GM21528 (cell line): ENCODE results near the gene FCHSD2.
"Not testable (repeated sequence)": the region's sequence is repeated elsewhere in the genome, so short reads cannot be mapped to it uniquely, and the experiment has no call there.

Source experiments
- ATAC-seq: cut with Tn5 transposase; IDR thresholded peaks from one replicate; pipeline ENCODE4 v1.9.1; 2021; ENCODE audit warnings: mild to moderate bottlenecking, moderate library complexity; ENCODE audit not compliant: unreplicated experiment, low FRiP score

Gene FCHSD2

DNA sequence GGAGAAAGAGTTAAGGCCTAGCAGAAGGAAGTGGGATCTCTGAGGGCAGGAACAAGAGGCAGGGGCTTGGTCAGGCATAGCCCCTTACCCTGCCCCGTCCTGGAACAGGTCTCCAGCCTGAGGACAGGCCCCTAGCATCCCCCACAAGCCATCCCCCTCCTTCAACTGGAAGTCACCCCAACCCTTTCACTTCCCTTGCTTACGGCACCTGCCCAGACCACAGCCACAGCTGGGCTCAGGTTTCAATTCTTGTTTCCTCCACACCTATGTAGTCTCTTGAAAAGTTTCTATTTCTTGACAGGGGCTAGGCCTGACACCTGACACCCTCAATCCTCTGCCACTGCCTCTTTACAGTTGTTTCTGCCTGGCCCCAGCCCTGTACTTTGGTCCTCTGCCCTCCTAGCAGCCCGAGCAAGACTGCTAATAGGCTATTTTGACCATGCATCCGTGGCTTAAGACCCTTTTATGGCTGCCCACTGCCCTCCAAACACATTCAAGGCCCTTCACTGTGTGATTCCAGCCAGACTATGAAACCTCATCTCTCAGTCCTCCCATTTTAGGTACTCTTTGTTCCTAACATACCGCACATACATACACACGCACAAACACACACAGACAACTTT, 10.9 kb upstream of the FCHSD2 start:
- peak; percentile 61 for ATAC-seq

DNA sequence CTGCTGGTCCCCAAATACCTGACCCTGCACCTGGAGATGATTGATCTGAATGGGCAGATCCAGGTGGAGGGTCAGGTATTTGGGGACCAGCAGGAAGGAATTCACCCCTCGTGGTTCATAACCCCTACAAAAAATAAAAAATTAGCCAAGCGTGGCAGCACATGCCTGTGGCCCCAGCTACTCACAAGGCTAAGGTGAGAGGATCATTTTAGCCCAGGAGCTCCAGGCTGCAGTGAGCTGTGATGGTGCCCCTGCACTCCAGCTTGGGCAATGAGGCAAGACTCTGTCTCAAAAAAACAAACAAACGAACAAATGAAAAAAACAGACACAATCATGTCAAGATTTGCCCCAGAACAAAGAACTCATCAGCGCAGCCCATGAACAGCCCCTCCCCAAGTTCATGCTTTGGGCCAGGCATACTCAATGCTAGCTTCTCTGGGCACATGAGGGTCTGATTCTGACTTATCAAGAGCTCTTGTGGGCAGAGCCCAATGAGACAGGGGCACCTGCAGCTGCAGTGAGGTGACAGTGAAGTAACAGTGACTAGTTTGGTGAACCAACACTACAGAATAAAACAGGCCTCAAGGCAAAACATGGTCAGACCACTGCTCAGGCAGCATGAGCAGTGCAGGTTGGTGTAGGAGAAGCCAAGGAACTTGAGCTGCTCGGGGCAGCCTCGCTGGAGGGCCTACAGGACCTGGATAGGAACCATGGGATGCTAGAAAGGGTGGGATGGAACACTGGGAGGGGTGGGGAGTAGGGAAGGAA, 10.2 kb upstream of the FCHSD2 start:
- peak; percentile 15 for ATAC-seq

GRCh38 chr11:73151416-73151815, 9.3 kb upstream of the FCHSD2 start:
- ATAC-seq: no peak

GRCh38 chr11:73149105-73149504, 7.0 kb upstream of the FCHSD2 start:
- no peak for ATAC-seq

GRCh38 chr11:73147771-73148681, 5.9 kb upstream of the FCHSD2 start:
- no peak for ATAC-seq

DNA sequence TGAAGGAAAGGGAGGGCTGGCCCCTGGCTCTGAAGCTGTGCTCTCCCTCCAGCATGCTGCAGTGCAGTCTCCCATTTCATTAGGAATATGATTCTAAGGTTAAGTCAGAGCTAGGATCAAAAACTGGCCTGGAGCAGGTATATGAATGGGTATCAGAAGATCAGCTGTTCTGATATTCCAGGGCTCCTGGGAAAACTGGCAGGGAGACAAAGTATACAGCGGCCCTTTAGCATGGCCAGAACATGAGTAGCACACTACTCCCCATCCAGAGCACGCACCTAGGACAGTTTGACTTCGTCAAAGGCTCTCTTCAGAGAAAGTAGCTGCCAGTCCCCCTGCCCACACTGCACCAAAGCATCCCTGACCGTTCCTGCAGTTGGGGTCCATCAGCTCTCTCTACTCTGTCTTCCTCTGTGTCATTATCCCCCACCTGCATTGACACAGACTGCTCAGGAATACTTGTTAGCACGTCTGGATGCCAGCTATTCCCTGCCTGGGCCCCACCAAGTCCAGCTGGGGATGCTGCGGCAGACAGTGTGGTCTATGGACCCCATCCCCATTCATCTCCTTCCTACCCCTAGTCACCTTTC, 4.0 kb upstream of the FCHSD2 start:
- no peak for ATAC-seq

DNA sequence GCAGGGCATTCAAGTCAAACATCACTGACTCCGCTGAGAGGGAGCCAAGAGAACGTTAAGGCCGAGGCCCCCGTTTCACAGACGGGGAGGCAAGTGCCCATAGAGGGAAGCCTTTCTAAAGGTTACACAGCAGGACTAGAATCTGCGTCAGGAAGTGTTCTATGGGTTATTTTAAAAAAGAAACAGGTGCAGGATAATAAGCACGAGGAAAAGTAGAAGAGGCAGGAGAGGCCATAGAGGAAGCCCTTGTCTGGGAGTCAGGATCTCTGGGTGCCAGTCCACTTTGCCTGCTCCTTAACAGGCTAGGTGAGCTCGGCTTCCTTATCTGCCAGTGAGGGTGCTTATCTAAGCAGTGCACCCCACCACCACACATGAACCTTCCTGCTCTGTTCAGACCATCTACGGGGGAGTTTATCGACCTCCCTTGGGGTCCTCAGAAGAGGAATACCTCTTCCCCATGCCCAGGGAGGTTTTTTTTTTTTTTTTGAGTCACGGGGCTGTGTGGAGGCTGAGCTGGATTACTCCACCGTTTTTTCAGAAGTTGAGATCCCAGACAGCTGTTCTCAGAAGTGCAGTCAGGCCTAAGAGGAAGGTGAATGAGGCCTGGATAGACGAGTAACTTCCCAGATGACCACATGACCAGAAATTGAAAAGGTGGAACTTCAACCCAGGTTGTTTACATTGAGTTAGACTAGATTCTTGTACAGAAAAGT, 1.2 kb upstream of the FCHSD2 start:
- ATAC-seq: no peak

DNA sequence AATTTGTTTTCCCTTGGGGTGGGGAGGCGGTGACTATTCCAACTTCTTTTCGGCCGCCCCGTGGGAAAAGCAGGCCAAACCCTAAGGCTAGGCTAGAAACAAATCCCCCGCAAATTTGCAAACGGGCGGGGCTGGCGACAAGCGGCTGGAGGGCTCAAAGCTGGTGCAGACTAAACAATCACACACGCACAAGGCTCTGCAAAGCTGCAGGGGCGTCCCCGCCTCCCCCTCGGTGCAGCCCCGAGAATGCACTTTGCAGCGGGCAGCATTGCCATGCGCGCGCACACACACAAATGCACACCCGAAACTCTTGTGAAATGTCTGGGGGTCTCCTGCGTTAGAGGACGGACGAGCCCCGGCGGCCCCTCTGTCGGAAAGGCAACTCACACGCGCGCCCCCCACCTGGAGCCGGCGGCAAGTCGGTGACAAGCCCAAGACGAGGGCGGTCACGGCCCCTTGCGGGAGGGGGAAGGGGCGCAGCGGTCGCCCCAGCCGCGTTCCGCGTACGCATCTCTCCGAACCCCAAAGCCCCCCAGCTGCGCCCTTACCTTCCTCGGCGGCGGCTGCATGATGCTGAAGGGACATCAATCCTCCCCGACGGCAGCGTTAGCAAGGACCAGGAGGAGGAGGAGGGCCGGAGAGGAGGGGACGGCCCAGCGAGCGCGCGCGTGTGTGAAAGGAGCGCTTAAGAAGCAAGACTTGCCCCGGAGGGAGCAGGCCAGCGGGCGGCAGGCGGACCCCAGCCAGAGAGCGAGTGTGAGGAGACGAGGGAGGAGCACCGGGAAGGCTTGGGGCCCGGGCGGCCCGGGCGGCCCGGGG, 600 bp downstream of the FCHSD2 start:
- peak; percentile 29 for ATAC-seq

DNA sequence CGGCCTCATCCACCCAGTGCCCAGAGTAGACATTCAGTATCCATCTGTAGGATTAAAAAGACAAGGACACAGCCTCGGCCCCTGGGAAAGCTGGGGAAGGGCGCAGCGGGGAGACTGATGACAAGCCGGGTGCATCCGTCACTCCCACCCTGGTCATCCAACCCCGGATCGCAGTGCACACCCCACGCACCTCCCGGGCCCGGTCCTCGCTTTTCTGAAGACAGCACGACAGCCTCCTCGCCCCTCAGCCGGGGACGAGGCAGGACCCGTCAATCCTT, 1.1 kb downstream of the FCHSD2 start:
- ATAC-seq: no peak

DNA sequence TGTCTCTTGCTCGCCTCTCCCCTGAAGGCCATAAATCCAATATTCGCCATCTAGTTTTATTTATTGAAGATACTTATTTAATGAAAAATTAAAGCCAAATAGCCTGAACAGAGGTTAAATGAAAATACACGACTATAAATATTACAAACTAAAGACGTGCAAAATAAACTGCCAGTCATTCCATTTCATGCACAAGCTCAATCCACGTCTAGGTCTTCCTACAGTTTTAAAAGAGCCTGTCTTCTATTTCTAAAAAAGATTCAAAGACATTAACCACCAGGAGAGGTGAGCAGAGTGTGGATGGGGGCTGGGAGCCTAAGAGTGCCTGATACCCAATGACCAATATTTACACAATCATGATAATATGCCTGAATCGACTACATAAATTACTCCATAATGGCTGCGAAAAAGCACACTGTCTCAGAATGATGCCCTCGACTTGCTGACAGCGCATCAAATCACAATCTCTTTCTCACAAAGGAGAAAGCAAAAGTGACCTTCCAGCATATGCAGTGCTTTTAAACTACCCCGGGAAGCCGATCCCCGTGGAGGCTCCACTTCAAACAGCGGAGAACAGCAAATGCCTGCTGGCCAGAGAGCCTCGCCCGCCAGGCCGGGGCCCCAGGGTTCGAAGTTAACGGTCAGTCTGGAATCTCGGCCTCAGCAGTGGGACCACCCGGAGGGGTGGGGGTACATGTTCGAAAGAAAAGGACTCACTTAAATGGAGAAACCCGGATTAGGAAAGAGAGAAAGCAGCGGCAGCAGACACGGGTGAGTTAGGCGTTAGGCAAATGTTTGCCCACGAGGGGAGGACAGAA, 1.7 kb downstream of the FCHSD2 start:
- ATAC-seq: no peak

DNA sequence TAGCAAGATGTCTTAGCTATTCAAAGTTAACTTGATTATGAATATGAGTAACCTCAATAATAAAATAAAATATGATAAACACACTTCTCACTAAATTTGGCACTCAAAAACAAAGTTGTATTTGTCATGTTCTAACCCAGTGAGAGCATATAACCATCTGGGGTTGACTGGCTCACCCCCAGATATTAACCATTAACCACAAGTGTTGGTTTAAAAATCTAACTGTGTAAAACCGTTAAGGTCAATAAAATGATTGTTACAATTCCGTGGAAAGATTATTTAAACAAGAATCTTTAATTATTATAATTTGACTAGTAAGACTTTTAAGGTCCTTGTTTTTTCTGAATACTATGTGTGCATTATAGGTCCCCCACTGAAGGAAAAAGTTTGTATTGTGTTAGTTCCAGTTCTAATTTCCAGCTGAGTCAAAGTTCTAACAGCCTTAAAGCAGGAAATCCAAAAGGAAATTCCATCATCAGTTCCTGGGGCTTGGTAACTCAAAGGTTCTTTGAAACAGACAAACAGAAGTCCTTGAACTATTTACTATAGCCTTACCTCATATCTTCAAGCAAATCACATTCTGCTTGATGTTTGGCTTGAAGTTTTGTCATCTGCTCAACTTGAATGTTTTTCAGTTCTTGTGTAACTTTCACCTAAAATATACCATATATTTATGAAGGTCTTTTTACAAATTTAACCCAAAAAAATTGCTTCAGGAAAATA, 2.5 kb downstream of the FCHSD2 start:
- ATAC-seq: no peak

GRCh38 chr11:73137944-73138274, 4.2 kb downstream of the FCHSD2 start:
- ATAC-seq: no peak

- no peak for ATAC-seq
Measured at GRCh38 chr11:73137262-73137943, 4.7 kb downstream of the FCHSD2 start.

- not testable (repeated sequence) for ATAC-seq
Measured at GRCh38 chr11:73136722-73137121, 5.4 kb downstream of the FCHSD2 start.

DNA sequence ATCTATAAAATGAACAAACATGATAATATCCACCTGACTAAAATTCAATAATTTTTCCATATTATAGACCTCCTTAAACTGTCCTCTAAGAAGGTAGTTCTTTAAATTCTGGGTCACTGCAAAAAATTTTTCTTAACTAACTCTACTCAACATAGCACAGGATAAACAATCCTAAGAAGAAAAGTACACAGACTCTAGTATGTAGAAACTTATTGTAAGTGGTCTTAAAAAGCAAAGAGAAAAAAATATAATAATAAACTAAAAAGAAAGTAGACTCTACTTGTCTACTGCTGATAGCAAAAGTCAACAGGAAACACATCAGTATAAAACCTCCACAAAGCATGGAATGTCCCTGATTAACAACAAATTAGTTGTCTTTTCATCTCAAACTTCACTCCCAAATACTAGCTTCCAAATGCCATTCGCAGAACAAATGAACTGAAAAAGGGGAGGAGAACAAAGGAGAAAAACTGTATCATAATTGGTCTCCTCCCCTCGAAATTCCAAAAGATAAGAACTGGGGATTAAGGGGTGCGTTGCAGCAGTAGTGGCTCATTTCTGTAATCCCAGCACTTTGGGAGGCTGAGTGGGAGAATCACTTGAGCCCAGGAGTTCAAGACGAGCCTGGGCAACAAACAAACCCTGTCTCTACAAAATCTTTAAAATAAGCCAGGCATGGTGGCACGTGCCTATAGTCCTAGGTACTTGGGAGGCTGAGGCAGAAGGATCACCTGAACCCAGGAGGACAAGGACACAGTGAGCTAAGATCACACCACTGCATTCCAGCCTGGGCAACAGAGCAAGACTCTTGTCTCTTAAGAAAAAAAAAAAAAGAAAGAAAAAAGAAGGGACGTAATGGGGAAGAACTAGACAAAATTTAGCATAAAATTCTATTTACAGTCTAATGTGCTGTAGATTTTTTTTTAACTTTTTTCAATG, 6.5 kb downstream of the FCHSD2 start:
- no peak for ATAC-seq

- not testable (repeated sequence) for ATAC-seq
Measured at GRCh38 chr11:73132349-73132748, 9.8 kb downstream of the FCHSD2 start.

DNA sequence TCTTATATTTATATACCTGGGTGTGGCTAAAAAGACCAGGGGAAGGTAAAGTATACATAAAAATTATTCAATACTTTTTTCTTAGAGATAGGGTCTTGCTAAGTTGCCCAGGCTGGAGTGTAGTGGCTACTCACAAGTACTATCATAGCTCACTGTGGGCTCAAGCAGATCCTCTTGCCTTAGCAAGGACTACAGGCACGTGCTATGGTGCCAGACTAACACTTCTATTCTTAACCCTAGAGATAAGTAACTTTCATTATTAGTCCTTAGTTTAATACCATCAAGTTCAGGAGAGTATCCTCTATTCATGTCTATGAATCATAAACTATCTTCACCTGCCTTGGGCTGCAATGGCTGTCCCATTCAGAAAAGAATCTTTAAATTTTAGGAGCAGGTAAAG, 11.9 kb downstream of the FCHSD2 start:
- no peak for ATAC-seq
